VCaP (cell line): Measurements from ENCODE around the gene KCND3.

Source experiments
- H3K27ac ChIP-seq: fragments of 450-650 bp; 2 replicates; pipeline ENCODE4 v1.5.1; 2017
- TF ChIP-seq, protein P1 (sequence below): fragments of 450-650 bp; conservative IDR thresholded peaks from 2 replicates; pipeline ENCODE4 v1.5.1; 2017; ENCODE audit warnings: mild to moderate bottlenecking, moderate library complexity

The KCND3 gene

DNA sequence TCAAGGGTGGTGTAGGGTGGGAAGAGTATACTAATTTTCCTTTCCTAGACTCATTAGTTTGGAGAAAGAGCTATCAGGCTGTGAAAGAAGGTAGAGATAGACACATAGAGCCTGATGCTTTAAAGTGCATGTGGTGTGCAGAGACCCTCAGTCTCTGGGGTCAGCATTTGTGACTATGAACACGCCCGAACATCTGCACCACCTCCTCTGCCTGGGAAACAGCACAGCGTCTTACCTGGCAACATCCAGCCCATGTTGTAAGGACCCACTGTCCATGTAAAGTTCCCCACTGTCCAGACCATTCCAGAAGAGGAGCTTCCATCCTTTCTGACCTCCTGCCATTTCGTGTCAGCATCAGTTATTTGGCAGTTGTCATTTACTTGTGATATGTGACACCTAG is 83.4 kb downstream of the KCND3 start:
- TF ChIP-seq, protein P1, sequence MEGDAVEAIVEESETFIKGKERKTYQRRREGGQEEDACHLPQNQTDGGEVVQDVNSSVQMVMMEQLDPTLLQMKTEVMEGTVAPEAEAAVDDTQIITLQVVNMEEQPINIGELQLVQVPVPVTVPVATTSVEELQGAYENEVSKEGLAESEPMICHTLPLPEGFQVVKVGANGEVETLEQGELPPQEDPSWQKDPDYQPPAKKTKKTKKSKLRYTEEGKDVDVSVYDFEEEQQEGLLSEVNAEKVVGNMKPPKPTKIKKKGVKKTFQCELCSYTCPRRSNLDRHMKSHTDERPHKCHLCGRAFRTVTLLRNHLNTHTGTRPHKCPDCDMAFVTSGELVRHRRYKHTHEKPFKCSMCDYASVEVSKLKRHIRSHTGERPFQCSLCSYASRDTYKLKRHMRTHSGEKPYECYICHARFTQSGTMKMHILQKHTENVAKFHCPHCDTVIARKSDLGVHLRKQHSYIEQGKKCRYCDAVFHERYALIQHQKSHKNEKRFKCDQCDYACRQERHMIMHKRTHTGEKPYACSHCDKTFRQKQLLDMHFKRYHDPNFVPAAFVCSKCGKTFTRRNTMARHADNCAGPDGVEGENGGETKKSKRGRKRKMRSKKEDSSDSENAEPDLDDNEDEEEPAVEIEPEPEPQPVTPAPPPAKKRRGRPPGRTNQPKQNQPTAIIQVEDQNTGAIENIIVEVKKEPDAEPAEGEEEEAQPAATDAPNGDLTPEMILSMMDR: no peak
- H3K27ac ChIP-seq: no peak overlapping the region

DNA sequence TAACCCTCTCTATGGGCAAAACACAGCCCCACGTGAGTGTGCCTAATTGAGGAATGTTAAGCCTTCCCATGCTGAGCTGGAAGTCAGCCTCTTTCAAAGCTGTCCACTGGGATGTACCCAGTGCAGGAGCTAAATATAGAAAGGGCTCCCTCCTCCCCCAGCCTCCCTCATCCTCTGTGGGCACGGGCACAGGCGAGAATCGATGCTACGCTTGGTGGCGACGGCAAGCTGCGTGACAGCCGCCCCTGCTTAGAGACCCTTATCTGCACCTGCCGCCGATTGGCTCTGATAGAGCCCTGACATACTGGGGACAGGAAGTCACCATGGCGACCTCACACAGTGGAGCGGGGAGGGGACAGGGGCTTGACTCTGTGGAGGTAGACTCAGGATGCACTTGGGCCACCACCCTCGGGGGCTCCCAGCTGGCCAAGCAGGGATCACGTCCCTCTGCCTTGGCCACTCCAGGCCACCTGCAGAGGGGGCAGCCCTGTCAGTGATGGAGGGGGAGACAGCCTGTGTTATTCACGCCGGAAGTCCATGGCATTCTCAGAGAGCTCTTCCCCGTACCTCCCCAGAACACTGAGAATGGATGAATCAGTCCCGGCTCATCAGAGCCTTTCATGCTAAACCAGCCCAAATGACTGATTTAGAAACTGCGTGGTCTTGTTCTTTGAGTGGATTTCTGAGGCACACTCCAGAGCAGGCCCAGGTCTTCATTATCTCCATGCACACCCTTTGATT is 84.8 kb downstream of the KCND3 start:
- no peak overlapping the region for H3K27ac ChIP-seq
- TF ChIP-seq, protein P1: no peak

DNA sequence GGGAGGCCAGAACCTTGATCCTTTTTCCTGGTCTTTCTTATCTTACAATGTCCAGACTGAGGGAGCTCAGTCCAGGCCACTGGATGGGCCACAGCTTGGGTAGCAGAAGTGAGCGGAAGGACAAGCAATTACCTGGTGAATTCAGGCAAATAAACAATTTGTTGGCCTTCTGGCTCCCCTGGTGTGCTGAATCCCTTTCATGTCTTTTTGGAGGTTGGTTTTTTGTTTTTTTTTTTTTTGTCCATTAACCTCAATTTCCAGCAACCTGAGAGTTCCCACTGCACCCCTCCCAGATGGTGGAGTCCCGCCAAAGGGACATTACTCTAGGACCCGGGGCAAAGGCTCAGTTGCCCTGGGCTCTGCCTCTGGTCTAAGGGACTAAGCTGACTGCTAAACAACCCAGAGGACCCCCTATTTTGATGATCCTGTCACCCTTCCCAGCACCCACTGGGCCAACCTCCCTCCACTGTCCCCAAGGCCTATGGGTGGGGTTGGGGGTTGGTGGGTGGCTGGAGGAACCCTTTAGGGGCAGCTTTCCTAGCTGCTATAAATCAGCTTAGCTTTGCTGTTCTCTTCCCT is 85.5 kb downstream of the KCND3 start:
- TF ChIP-seq, protein P1: no peak
- no peak overlapping the region for H3K27ac ChIP-seq

DNA sequence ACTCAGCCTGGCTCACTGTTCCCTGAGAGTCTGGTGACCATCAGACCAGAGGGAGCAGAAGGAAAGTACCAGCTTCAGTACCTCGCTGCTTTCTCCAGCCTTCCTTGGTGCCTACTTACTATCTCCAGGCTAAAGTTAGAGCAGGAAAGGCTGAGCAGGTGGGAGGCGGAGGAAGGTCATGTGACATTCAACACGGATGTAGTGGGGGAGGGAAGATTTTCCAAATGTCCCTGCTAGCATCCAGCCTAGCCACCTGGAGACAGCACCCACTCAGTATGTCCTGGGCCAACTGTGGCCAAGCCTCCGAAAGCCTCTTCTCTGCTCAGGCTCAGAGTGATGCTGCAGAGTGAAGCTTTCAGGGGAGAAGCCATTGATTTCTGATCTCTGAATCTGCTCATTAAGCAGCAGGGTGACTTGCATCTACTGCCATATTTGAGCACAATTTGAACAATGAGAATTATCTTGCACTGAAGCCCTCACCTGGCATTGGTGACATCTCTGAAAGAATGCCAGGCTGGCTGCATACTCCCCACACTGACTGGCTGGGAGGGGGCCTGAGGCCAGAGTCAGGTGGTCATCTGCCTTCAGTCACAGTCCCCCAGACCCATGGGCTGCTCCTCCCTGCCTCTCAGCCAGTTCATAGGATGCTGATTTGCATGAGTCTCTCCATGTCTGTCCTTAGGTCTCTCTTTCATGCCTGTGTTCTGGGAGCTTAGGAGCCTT is 86.2 kb downstream of the KCND3 start:
- H3K27ac ChIP-seq: no peak overlapping the region
- TF ChIP-seq, protein P1: no peak

DNA sequence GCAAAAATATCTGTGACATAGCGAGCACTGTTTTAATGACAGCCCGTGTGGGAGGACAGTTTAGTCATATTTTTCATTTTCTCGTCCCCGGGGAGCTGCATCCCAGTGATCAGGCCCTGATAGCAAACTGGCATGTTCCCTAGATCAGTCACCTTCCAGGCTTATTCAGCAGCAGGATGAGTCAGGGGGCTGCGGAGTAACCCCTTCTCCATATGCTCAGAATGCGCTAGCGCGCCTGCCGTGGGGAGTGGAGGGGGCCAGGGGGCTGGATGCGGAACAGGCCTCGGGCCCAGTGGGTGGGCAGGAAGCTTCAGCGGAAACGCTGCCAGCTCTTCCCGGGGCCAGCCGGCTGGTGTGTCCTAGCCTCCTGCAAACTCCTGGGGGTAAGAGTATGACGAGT is 94.0 kb downstream of the KCND3 start:
- no peak overlapping the region for H3K27ac ChIP-seq
- TF ChIP-seq, protein P1: no peak

DNA sequence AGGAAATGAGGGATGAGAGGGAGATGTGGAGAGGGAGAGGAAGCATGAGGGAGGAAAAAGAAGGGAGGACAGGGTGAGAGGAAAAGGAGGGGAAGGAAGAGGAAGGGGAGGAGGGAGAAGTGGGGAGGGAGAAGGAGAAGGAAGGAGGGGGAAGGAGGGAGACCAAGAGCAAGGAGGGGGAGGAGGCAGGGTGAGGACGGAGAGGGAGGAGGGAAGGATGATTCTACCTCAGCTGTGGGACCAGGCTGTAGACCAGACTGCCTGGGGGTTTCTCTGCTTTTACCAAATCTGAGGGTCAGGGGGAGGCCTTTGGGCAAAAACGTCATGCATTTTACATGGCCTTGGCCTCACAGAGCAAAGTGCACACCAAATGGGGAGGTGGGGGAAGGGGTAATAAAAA is 94.5 kb downstream of the KCND3 start:
- H3K27ac ChIP-seq: no peak overlapping the region
- TF ChIP-seq, protein P1: no peak

DNA sequence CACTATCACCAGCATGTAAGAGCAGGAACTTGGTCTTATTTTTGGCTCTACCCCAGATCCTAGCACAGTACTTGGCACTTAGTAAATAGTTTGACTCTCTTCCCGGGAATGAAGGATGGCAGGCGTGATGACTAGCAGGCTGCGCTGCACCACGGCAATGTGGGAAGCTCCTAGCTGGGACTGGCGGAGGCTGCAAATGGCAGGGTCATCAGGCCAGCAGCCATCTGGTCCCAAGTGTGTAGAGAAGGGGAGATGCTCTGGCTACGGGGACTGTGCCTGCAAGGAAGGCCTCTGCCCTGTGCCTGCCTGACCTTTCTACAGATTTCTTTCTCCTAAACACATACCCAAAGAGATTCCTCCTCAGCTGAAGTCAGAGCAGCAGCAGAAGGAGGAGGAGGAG is 95.0 kb downstream of the KCND3 start:
- TF ChIP-seq, protein P1: no peak
- no peak overlapping the region for H3K27ac ChIP-seq
